Liver (tissue), 9 donors: ENCODE measurements around the gene LUC7L. TPM values are rescaled to one million over a fixed set of nuclear protein-coding genes. Genes with fewer than 3 reads are reported as not detected.
"Not testable (repeated sequence)": the region's sequence is repeated elsewhere in the genome, so short reads cannot be mapped to it uniquely, and the experiment has no call there.

Experiments used
- DNase-seq: peaks from one replicate; pipeline ENCODE4 v3.0.0-alpha.2; 2017; ENCODE audit warnings: low spot score
- H3K27ac ChIP-seq, 2 donors: one replicate each; pipeline ENCODE4 v1.7.0; 2013; ENCODE audit warnings: inconsistent platforms in 2 of 2, low read length in 2 of 2, control low read depth in 1 of 2, low read depth in 1 of 2, mild to moderate bottlenecking in 1 of 2
- H3K27me3 ChIP-seq, 4 donors: one replicate each; pipeline versions ENCODE4 v1.6.1 to v1.7.0; 2013; ENCODE audit warnings: low read length in 3 of 4, inconsistent platforms in 1 of 4, mild to moderate bottlenecking in 1 of 4, moderate library complexity in 1 of 4; ENCODE audit not compliant: control insufficient read depth in 4 of 4, insufficient read depth in 4 of 4
- H3K36me3 ChIP-seq, 4 donors: one replicate each; pipeline versions ENCODE4 v1.6.1 to v1.7.0; 2013; ENCODE audit warnings: low read length in 3 of 4, mild to moderate bottlenecking in 3 of 4, low read depth in 1 of 4, moderate library complexity in 1 of 4; ENCODE audit not compliant: control insufficient read depth in 4 of 4, insufficient read depth in 3 of 4
- H3K4me1 ChIP-seq, 4 donors: one replicate each; pipeline versions ENCODE4 v1.6.1 to v1.7.0; 2013; ENCODE audit warnings: low read length in 3 of 4, mild to moderate bottlenecking in 3 of 4, moderate library complexity in 1 of 4; ENCODE audit not compliant: control insufficient read depth in 4 of 4, insufficient read depth in 4 of 4
- H3K4me3 ChIP-seq, 3 donors: one replicate each; pipeline versions ENCODE4 v1.6.1 to v1.7.0; 2013; ENCODE audit warnings: low read length in 3 of 3, control low read depth in 1 of 3, low read depth in 1 of 3, mild to moderate bottlenecking in 1 of 3
- H3K9ac ChIP-seq, 2 donors: one replicate each; pipeline ENCODE4 v1.7.0; 2013; ENCODE audit warnings: low read length in 2 of 2, mild to moderate bottlenecking in 2 of 2, moderate library complexity in 2 of 2, control low read depth in 1 of 2, low read depth in 1 of 2
- H3K9me3 ChIP-seq, 4 donors: one replicate each; pipeline versions ENCODE4 v1.6.1 to v1.7.0; 2013; ENCODE audit warnings: low read length in 3 of 4; ENCODE audit not compliant: control insufficient read depth in 4 of 4
- WGBS: extraction: QIAGEN DNeasy Blood & Tissue Kit; methylation state at CpG from one replicate; pipeline ENCODE4 v1.1.7; 2013; 5-methylcytosine and 5-hydroxymethylcytosine counted together
- polyA plus RNA-seq, 2 donors: library from polyadenylated mRNA; stranded (reverse) in 1 of 2; unstranded in 1 of 2; fragments of 200-250 nt in 1 of 2; fragments of >200 nt in 1 of 2; fragmentation: Nextera tagmentation in 1 of 2; extraction: Ambion mirVana in 1 of 2; gene quantifications; one replicate each; pipeline versions ENCODE4 v1.2.1 to v1.2.3, GENCODE V29; 2013 to 2015
- total RNA-seq, 2 donors: library from RNA; depleted of rRNA; stranded (reverse); fragments of >200 nt; gene quantifications; one replicate each; pipeline ENCODE4 v1.2.3, GENCODE V29; 2014
- TF ChIP-seq, protein P1 (sequence below): fragments of 150-350 bp; IDR thresholded peaks from 2 replicates; pipeline ENCODE4 v1.5.1; 2017; ENCODE audit warnings: improper control_type of control experiment, low read depth, low read length; ENCODE audit not compliant: missing input control
- donor health status: healthy.
- donor health status: healthy.
- donor health status: healthy.
- donor health status: healthy.
- donor health status: healthy.

The LUC7L gene
- total and polyA plus RNA-seq, 4 donors = 11.5 to 34.3 (median 19.6) TPM

DNA sequence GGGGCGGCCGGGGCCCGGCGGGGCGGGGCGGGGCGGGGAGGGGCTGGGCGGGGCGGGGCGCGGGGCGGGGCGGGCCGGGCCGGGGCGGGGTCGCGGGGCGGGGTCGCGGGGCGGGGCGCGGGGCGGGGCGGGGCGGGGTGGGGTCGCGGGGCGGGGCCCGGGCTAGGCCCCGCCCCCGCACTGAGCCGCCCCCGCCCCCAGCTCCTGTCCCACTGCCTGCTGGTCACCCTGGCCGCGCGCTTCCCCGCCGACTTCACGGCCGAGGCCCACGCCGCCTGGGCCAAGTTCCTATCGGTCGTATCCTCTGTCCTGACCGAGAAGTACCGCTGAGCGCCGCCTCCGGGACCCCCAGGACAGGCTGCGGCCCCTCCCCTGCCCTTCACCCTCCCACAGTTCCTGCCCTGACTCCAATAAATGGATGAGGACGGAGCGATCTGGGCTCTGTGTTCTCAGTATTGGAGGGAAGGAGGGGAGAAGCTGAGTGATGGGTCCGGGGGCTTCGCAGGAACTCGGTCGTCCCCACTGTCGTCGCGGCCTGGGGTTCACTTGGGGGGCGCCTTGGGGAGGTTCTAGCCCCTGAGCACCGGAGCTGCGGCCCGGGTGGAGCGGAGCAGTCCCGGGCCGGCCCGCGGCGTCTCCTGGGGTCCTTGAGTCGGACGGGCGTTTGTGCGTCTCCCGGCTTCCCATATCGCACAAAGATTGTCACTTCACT, 64.3 kb downstream of the LUC7L start:
- H3K9ac ChIP-seq = no peak overlapping the region
- H3K36me3 ChIP-seq = no peaks in the 10 kb centered on the region
- DNase-seq = no peak
- TF ChIP-seq, protein P1, sequence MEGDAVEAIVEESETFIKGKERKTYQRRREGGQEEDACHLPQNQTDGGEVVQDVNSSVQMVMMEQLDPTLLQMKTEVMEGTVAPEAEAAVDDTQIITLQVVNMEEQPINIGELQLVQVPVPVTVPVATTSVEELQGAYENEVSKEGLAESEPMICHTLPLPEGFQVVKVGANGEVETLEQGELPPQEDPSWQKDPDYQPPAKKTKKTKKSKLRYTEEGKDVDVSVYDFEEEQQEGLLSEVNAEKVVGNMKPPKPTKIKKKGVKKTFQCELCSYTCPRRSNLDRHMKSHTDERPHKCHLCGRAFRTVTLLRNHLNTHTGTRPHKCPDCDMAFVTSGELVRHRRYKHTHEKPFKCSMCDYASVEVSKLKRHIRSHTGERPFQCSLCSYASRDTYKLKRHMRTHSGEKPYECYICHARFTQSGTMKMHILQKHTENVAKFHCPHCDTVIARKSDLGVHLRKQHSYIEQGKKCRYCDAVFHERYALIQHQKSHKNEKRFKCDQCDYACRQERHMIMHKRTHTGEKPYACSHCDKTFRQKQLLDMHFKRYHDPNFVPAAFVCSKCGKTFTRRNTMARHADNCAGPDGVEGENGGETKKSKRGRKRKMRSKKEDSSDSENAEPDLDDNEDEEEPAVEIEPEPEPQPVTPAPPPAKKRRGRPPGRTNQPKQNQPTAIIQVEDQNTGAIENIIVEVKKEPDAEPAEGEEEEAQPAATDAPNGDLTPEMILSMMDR = no peak
- H3K27ac ChIP-seq = no peak overlapping the region
- H3K9me3 ChIP-seq = no peaks in the 10 kb centered on the region
- peaks cover 2 to 12% (median 10%) of the 10 kb centered on the region in 4 donors for H3K4me1 ChIP-seq
- H3K4me3 ChIP-seq = peak overlapping the region in 1 of 3 donors; percentile 0
- whole genome bisulfite sequencing = 6% methylated on average over 59 of the region's 77 CpGs
- peaks cover 7 to 17% (median 10%) of the 10 kb centered on the region in 4 donors for H3K27me3 ChIP-seq

DNA sequence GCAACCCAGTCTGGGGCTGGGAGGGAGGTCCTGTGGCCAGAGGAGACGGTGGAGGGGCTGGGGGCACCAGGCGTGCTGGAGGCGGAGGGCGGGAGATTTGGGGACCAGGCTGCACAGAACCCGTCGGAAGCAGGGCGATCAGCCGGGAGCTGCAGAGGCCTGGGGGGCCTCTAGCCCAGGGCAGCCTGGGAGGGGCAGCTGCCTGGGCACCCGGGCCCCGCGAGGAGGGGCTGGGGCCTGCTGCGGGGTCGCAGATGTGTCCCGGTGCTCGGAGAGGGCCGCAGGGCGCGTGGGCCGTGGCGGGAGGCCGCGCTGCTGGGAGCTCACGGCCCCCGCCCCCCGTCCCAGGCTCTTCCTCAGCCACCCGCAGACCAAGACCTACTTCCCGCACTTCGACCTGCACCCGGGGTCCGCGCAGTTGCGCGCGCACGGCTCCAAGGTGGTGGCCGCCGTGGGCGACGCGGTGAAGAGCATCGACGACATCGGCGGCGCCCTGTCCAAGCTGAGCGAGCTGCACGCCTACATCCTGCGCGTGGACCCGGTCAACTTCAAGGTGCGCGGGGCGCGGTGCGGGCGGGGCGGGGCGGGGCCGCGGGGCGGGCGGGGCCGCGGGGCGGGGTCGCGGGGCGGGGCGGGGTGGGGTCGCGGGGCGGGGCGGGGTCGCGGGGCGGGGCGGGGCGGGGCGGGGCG, 65.0 kb downstream of the LUC7L start:
- not testable (repeated sequence) for DNase-seq, H3K9me3 ChIP-seq, H3K4me3 ChIP-seq, H3K27ac ChIP-seq, H3K9ac ChIP-seq, H3K36me3 ChIP-seq
- Histone ChIP-seq H3K4me1 (peaks cover 2 to 12% (median 10%) of the 10 kb centered on the region in 4 donors), H3K27me3 (peaks cover 7 to 17% (median 10%) of the 10 kb centered on the region in 4 donors)
- WGBS = 4% methylated on average over 28 of the region's 80 CpGs

DNA sequence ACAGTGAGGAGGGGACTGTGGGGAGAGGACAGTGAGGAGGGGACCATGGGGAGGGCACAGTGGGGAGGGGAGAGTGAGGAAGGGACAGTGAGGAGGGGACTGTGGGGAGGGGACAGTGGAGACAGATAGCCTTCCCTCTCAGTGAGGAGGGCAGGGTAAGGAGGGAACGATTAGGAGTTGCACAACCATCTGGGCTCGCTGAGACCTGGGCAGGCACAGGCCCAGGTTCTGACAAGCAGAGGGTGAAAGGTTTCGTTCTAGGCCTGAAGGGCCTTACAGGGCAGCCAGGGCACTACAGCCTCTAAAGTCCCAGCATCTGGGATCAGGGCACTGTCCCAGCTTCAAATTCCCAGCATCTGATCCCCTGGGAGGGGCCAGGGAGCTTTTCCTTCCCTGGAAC, 65.6 kb downstream of the LUC7L start:
- DNase-seq, H3K9ac ChIP-seq, H3K4me3 ChIP-seq, H3K27ac ChIP-seq, H3K36me3 ChIP-seq, H3K9me3 ChIP-seq: not testable (repeated sequence)
- Histone ChIP-seq H3K27me3 (peaks cover 8 to 12% (median 10%) of the 10 kb centered on the region in 4 donors), H3K4me1 (peaks cover 2 to 12% (median 10%) of the 10 kb centered on the region in 4 donors)
- 16% methylated on average over 2 of the region's 3 CpGs for WGBS

DNA sequence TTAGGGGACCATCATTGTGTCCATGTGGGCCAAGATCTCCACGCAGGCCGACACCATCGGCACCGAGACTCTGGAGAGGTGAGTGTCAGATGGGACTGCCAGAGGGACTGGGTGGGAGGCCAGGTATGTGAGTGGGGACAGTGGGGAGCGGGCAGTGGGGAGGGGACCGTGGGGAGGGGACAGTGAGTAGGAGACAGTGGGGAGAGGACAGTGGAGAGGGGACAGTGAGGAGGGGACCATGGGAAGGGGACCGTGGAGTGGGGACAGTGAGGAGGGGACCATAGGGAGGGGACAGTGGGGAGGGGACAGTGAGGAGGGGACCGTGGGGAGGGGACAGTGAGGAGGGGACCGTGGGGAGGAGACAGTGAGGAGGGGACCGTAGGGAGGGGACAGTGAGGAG, 66.1 kb downstream of the LUC7L start:
- Histone ChIP-seq H3K4me1 (peaks cover 2 to 12% (median 10%) of the 10 kb centered on the region in 4 donors), H3K27me3 (peaks cover 8 to 12% (median 9%) of the 10 kb centered on the region in 4 donors)
- not testable (repeated sequence) for H3K9ac ChIP-seq, H3K9me3 ChIP-seq, H3K4me3 ChIP-seq, H3K36me3 ChIP-seq, DNase-seq, H3K27ac ChIP-seq
- 88% methylated on average over 10 of the region's 10 CpGs for WGBS
